HG02973 (cell line): Measurements from ENCODE around the gene OLIG2.

ENCODE experiments used
- ATAC-seq: cut with Tn5 transposase; IDR thresholded peaks from one replicate; pipeline ENCODE4 v1.9.1; 2021; ENCODE audit warnings: moderate library complexity; ENCODE audit not compliant: unreplicated experiment

OLIG2 gene

DNA sequence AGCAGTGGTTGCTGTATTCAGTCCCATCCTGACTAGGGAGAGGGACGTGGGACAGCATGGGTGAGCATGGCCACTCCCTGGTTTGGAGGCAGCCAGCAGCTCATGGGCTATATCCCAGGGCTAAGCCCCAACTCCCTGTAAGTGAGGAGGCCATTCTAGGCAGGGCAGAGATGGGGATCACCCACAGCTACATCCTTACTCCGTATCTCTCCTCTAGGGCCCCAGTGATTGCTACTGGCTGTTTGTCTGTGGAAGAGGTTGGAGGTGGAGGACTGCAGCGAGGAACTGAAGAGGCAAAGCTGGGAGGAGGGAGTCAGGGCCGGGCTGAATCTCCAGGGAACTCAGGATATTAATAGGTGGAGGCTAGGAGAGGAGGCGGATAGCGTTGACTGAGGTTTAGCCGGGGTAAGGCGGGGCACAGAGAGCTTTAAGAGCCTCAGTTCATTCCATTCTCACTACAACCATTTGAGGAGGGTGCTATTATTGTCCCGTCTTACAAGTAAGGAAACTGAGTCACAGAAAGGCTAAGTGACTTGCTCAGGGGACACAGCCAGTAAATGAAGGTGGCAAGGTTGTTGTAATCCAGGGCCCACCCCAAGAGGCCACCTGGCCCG is 6.8 kb downstream of the OLIG2 start:
- no peak for ATAC-seq

- no peak for ATAC-seq
These were observed 7.6 kb downstream of the OLIG2 start for GRCh38 chr21:33033094-33033951.

DNA sequence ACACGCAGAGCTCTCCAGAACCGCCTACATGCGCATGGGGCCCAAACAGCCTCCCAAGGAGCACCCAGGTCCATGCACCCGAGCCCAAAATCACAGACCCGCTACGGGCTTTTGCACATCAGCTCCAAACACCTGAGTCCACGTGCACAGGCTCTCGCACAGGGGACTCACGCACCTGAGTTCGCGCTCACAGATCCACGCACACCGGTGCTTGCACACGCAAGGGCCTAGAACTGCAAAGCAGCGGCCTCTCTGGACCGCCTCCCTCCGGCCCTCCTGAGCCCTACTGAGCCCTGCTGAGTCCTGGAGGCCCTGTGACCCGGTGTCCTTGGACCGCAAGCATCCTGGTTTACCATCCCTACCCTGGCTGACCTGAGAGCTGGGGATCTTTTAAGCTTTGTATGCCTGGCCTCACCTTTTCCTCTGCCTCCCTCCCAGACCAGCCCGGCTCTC is 8.3 kb downstream of the OLIG2 start:
- no peak for ATAC-seq

DNA sequence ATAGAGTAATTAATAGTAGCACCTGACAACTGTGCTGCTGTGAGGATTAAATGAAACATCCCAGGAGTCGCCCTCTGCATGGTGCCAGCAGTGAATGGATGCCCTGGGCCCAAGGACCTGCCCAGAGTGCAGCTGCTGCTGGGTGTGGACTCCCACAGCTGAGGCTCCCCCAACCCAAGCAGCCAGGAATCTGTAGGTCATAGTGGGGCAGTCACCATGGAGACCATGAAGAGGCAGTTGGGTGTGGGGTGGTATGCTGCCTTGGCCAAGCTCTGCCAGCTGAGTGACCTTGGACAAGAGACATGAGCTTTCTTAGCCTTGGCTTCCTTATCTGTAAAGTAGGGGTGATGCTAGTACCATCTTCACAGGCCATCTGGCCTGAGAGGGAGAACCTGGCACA is 9.4 kb downstream of the OLIG2 start:
- ATAC-seq, result no peak

DNA sequence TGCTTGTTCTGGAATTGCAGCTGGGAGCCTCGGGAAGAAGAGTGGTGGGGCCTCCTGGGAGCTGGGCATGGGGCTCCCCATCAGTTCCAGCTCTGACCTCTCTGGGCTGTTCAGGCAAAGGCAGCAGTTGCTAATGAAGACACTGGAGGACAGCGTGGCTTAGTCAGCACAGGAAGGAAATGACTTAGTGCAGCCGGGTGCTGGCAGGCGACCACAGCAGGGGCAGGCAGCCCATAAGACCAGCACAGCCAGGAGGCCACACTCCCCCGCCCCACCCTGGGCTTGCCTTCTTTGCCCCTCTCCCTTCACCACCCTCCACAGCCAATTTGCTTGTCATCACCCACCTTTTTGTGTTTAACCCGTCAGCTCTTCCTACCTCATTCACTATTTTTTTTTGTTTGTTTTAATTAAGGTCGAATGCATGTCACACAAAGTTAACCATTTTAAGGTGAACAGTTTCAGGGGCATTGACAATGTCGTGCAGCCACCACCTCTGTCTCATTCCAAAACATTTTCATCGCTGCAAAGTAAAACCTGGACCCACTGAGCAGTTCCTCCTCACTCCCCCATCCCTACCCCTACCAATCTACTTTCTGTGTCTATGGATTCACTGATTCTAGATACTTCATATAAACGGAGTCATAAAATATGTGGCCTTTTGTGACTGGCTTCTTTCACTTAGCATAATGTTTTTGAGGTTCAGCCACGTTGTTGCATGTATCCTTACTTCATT is 10.9 kb downstream of the OLIG2 start:
- no peak for ATAC-seq

DNA sequence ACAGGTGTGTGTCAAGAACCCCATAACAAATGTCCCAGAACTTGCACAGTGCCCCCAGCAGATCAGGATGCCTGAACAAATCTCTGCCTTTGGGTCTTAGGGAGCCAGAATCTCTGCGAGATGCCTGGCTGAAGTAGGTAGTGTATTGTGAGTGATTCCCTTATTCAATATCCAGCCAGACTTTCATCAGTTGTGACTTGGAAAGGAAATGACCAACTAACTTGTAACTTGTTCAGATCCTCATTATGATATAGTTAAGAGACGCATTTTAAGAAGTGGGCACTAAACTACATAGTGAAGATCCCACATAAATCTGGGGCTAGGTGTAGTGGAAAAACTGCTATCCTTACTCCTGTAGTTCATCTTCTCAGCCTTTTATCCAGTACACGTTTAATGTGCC is 11.8 kb downstream of the OLIG2 start:
- ATAC-seq, result no peak

- no peak for ATAC-seq
These were observed 13.8 kb downstream of the OLIG2 start for GRCh38 chr21:33039536-33039935.

- no peak for ATAC-seq
These were observed 14.5 kb downstream of the OLIG2 start for GRCh38 chr21:33040215-33040614.

DNA sequence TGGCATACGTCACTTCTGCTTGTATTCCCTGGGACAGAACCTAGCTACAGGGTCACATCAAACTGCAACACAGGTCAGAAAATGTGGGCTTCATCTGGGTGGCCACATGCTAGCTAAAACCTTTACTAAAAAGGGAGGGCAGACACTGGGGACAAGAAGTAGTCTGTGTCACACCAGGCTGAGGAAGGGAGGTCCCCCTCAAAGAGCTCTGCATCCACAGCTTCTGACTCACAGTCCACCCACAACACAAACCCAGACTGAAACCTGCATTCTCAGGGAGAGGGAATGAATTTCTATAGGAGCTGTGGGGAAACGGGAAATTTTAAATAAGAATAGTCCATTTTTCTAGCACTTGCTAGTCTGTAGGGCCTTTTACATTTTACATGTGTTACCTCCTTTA is 16.2 kb downstream of the OLIG2 start:
- ATAC-seq, result no peak

- ATAC-seq, result no peak
These were observed 17.1 kb downstream of the OLIG2 start for GRCh38 chr21:33042812-33043211.

- no peak for ATAC-seq
These were observed 20.7 kb downstream of the OLIG2 start for GRCh38 chr21:33046455-33046854.

DNA sequence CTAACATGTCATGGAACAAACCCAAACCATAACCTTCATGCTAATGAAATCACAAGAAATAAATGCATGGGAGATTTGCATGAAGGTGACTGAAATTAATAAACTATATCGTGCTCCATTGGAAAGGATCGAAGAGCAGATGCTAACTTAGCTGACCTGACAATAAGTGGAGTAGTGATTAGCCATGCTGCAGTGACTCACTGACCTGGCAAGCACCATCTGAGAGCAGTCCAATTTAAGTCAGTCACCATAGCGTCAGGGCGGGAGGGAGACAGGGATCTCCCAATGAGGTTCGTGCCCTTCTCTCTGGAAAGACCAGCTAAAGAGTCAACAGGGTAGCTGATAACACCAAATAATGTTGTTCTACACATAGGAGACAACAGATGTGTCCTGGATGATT is 21.5 kb downstream of the OLIG2 start:
- ATAC-seq, result no peak

- ATAC-seq, result no peak
These were observed 26.2 kb downstream of the OLIG2 start for GRCh38 chr21:33051925-33052324.

GRCh38 chr21:33053951-33054350 is 28.2 kb downstream of the OLIG2 start:
- no peak for ATAC-seq

- ATAC-seq, result no peak
These were observed 30.3 kb downstream of the OLIG2 start for GRCh38 chr21:33055991-33056390.

GRCh38 chr21:33057385-33057940 is 31.7 kb downstream of the OLIG2 start:
- no peak for ATAC-seq

- ATAC-seq, result no peak
These were observed 32.8 kb downstream of the OLIG2 start for GRCh38 chr21:33058527-33058926.

- ATAC-seq, result no peak
These were observed 33.2 kb downstream of the OLIG2 start for GRCh38 chr21:33058957-33059356.

GRCh38 chr21:33059380-33059841 is 33.7 kb downstream of the OLIG2 start:
- no peak for ATAC-seq

DNA sequence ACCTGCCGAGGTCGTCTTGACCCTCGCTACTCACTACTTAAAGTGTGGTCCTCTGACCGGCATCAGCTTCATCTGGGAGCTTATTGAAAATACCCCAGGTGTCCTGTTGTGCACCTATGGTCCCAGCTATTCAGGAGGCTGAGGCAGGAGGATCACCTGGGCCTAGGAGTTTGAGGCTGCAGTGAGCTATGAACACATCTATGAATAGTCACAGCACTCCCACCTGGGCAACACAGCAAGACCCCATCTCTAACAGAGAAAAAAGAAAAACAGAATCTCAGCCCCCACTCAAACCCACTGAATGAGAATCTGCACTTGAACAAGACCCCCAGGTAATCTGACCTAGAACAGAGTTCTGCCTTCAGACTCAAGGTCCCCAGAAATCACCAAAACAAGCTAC is 35.5 kb downstream of the OLIG2 start:
- ATAC-seq, result no peak

DNA sequence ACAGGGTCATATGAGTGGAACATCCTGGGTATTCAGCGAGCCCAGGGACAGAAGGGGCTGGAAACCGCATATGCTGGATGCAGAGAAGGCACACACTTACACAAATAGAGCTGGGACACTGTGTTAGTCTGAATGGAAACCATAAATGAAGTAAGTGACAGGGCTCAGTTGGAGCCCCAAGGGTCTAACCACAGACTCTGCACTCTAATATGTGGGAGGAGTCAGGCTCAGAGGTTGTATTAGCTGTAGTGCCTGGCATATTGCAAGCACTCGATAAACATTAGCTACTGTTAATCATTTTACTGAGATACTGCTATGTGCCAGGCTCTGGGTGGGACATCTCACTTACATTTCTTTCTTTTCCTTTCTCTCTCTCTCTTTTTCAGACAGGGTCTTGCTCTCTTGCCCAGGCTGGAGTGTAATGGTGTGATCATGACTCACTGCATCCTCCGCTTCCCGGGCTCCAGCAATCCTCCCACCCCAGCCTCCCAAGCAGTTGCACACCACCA is 37.7 kb downstream of the OLIG2 start:
- no peak for ATAC-seq
